Inferior parietal cortex (tissue), 1 donor: ENCODE data around the gene MAP1LC3B2.
A peak's percentile ranks its signal among the peaks of the same experiment; 100 is the strongest.

Source experiments
- DNase-seq: peaks from one replicate; pipeline ENCODE4 v3.0.0-alpha.2; 2016; ENCODE audit errors: extremely low spot score

Gene MAP1LC3B2

DNA sequence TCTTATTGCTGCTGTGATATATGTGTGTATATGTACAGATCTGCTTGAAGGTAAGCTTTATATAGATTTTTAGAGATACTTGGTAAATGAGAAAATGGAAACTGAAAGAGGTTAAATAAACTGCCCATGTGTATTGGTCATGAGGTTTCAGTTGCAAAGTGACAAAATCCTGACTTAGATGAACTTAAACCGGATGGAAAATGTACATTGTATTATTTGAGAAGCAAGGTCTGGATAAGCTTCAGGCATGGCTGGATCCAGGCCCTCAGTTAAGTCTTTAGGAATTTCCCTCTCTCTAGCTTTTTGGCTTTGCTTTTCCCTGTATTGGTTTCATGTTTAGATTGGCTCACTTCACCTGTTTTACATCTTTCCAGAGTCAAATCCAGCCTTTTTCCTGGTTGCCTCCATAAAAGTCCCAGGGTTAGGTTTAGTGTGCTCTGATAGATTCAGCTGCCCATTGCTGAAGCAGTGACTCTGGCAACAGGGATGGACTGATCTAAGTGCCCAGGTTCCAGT lies 21.0 kb upstream of the MAP1LC3B2 start:
- DNase-seq = no peak

DNA sequence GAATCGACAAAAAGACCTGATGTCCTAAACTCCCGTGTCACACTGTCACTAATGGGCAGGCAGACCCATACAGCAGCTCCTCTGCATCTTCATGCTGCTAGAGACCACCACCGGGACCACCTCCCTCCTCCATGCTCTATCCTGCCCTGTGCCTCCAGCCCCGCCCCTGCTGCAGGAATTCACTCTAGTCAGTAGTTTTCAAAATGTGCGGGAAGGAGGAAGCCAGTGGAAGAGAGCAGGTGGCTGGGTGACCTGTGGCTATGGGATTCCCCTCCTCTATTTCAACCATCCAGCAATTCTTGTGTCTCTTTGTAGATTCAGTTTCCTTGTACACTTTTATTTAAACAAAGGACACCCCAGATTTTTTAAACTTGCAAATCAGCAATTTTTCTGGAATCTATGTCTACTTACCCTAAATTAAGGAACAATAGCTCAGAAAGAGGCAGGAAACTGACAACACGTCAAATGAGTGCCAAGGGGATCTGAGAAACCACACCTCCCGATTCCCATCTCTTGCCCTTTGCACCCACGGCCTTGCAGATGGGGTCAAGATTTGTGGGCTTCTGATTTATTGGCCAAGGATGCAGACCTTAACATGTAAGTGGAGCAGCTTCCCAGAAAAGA lies 20.4 kb upstream of the MAP1LC3B2 start:
- no peak for DNase-seq

- DNase-seq = no peak
These were observed 19.8 kb upstream of the MAP1LC3B2 start for GRCh38 chr12:116539361-116539771.

GRCh38 chr12:116539905-116540482 lies 19.2 kb upstream of the MAP1LC3B2 start:
- DNase-seq = no peak

- DNase-seq = no peak
These were observed 18.5 kb upstream of the MAP1LC3B2 start for GRCh38 chr12:116540622-116541152.

- no peak for DNase-seq
These were observed 17.4 kb upstream of the MAP1LC3B2 start for GRCh38 chr12:116541547-116542344.

DNA sequence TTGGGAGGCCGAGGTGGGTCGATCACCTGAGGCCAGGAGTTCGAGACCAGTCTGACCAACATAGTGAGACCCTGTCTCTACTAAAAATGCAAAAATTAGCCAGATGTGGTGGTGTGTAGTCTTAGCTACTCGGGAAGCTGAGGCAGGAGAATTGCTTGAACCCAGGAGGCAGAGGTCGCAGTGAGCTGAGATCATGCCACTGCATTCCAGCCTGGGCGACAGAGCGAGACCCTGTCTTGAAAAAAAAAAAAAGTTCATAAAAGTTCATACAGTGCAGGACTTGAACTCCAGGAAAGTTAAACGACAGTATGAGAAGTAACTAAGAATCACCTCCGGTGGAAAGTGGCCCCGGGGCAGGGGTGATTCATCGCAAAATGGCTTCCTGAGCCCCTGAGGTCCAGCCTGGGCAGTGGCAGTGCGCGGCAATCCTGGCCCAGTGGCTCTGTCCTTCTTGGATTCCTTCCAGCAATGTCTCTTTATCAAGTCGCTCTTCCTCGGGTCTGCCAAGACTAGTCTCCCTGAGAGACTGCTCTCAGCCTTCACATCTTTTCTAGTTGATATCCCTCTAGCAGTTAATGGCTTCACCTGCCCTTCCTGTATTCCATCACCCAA lies 16.7 kb upstream of the MAP1LC3B2 start:
- no peak for DNase-seq

DNA sequence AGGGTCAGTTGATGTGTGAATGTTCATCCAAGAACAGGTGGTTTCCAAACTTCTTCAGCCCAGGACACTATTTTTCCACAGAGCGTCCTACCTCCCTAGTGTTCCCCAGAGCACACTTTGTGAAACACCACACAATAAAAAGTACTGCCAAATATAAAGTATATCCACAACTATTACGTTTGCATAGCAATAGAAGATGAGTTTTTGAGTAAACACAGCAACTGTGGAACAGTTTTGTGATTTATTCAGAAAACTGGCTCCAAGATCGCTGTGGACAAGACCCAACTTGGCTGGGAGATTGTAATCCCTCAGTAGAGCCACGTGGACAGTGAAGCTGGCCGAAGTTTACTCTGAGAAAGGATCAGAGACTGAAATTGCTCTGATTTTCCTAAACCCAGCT lies 14.5 kb upstream of the MAP1LC3B2 start:
- DNase-seq = no peak

DNA sequence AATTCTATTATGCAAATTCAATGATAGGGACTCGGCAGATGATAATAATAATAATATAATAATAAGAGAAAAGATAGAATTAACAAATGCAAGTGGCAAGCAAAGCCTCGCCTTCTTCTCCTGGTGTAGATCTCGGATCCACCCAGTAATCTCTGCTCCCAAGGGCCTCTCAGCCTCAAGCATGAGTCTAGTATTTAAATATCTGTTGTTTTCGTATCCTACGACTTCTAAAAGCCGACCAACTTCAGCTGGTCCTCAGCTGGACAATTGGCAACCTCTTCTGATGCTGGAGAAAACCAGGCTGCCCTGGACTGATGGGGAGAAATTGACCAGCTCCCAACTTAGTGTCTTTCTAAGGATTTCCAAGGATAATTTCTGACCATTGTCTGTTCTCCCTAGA lies 14.0 kb upstream of the MAP1LC3B2 start:
- DNase-seq = no peak

GRCh38 chr12:116545936-116546335 lies 13.2 kb upstream of the MAP1LC3B2 start:
- no peak for DNase-seq

DNA sequence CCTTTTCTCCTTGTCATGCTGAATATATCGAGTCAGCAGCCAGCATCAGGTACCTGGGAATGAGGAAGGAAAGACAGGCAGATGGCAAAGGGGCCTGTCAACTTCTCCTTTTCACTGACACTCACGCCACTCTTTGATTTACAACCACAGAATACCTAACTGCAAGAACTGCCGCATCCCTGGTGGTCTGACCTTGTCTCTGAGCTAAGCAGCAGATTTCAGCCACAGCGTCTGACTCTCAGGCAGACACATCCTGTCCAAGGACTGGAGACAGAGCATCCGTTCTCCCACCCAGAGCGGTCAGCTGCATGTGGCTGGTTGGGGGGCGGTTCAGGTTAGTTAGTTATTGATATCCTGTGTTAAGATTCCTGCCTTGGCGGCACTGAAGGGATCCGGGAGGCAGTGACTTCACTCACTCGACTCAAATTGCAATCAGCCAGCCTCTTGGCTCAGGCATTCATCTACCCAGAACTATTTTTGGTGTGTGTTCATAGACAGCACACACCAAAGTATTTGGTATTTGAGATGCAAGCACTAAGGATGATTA lies 11.2 kb upstream of the MAP1LC3B2 start:
- no peak for DNase-seq

DNA sequence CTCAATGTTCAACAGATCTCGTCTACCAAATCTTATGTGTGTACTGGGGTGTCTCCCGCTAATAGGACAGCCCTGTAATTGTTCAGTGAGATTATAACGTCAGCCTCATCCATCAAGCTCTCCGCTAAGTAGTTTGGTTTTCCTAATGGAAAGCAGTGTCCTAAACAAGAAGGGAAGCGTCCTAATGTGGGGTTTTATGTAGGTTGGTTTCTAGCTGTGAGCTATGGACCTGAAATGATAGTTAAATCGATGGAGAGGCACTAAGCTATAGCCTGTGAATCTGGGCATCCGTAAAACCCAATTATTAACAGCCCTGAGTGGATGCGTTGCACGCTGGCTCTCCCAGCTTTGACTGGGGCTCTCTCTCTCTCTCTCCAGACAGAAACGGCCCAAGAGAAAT lies 9.2 kb upstream of the MAP1LC3B2 start:
- DNase-seq = no peak

DNA sequence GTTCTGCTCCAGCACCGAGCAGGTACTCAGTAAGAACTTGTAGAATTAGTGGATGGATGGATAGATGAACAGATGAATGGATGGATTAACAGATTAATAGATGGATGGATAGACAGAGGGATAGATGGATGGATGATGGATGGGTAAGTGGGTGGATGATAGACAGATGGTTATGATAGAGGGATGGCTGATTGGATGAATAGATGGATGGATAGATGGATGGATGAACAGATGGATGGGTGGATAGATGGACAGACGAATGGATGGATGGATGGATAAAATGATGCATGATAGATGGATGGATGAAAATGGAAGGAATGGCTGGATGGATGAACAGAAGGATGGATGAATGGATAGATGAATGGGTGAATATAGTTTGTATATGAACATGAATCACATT lies 8.0 kb upstream of the MAP1LC3B2 start:
- no peak for DNase-seq

DNA sequence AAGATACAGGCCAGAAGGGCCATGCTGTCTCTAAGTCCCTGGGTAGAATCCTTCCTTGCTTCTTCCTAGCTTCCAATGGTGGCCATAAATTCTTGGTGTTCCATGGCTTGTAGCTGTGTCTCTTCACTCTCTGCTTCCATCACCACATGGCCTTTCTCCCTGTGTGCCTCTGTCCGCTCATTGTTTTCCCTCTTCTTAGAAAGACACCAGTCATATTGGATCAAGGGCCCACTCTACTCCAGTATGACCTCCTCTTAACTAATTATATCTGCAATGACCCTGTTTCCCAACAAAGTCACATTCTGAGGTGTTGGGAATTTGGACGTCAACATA lies 7.6 kb upstream of the MAP1LC3B2 start:
- no peak for DNase-seq

- DNase-seq = peak; percentile 45
These were observed 7.0 kb upstream of the MAP1LC3B2 start for GRCh38 chr12:116551952-116552772.

- no peak for DNase-seq
These were observed 6.3 kb upstream of the MAP1LC3B2 start for GRCh38 chr12:116552773-116553373.

- no peak for DNase-seq
These were observed 2.7 kb upstream of the MAP1LC3B2 start for GRCh38 chr12:116556356-116556952.

DNA sequence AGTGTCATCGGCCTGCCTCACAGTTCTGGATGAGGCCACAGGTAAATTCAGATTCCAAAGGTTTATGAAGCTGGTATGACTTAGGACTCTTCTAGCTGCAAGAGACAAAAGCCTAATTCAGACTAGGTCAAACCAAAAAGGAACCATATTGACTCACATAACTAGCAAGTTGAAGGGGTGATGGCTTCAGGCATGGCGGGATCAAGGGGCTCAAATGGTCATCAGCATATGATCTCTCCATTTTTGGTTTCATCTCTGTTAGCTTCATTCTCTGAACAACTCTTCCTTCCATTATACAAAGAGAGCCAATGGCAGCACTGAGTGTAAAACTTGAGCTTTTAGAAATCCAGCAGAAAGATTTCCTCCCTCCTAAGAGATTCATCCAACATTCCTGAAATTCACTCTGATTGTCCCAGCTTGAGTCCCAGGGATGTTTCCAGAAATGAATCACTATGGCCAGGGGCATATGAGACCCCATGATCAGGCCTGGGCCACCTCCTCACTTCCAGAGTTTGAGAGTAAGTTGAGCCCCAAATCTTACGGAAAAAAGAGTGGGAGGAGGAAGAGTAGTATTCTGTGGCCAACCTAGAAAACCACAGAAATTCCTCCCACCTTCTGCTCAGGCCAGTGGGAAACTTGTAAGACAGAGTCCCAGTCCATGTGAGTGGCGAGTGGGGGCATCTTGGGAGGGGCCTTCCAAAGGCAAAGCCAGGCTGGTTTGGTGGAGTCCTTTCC lies 2.0 kb upstream of the MAP1LC3B2 start:
- no peak for DNase-seq

GRCh38 chr12:116558280-116559161 lies 660 bp upstream of the MAP1LC3B2 start:
- no peak for DNase-seq
